Measurements from ENCODE around the gene GATA3.

The GATA3 gene

GRCh38 chr10:8066797-8067196 is 12.3 kb downstream of the GATA3 start:
- no peak overlapping the region for H3K4me3 ChIP-seq (ENCODE audit: low read depth, low read length)
- DNase-seq (ENCODE audit: low read depth): no peak
- TF ChIP-seq CTCF (IDR thresholded peaks at IDR 0.05; ENCODE audit: control insufficient read depth, extremely low read depth, insufficient read depth): no peak

- H3K4me3 ChIP-seq (ENCODE audit: low read depth, low read length): no peak overlapping the region
- DNase-seq (ENCODE audit: low read depth): no peak
- no peak for TF ChIP-seq CTCF (IDR thresholded peaks at IDR 0.05; ENCODE audit: control insufficient read depth, extremely low read depth, insufficient read depth)
These were observed 14.6 kb downstream of the GATA3 start for GRCh38 chr10:8069108-8069507.

- DNase-seq (ENCODE audit: low read depth): no peak
- no peak overlapping the region for H3K4me3 ChIP-seq (ENCODE audit: low read depth, low read length)
- TF ChIP-seq CTCF (IDR thresholded peaks at IDR 0.05; ENCODE audit: control insufficient read depth, extremely low read depth, insufficient read depth): no peak
These were observed 15.1 kb downstream of the GATA3 start for GRCh38 chr10:8069627-8070026.

- no peak for TF ChIP-seq CTCF (IDR thresholded peaks at IDR 0.05; ENCODE audit: control insufficient read depth, extremely low read depth, insufficient read depth)
- H3K4me3 ChIP-seq (ENCODE audit: low read depth, low read length): no peak overlapping the region
- no peak for DNase-seq (ENCODE audit: low read depth)
These were observed 16.0 kb downstream of the GATA3 start for GRCh38 chr10:8070440-8070839.

- no peak for TF ChIP-seq CTCF (IDR thresholded peaks at IDR 0.05; ENCODE audit: control insufficient read depth, extremely low read depth, insufficient read depth)
- no peak for DNase-seq (ENCODE audit: low read depth)
- H3K4me3 ChIP-seq (ENCODE audit: low read depth, low read length): no peak overlapping the region
These were observed 16.5 kb downstream of the GATA3 start for GRCh38 chr10:8071006-8071405.

- DNase-seq (ENCODE audit: low read depth): no peak
- H3K4me3 ChIP-seq (ENCODE audit: low read depth, low read length): no peak overlapping the region
- TF ChIP-seq CTCF (IDR thresholded peaks at IDR 0.05; ENCODE audit: control insufficient read depth, extremely low read depth, insufficient read depth): no peak
These were observed 17.2 kb downstream of the GATA3 start for GRCh38 chr10:8071666-8072065.

- no peak for TF ChIP-seq CTCF (IDR thresholded peaks at IDR 0.05; ENCODE audit: control insufficient read depth, extremely low read depth, insufficient read depth)
- no peak for DNase-seq (ENCODE audit: low read depth)
- H3K4me3 ChIP-seq (ENCODE audit: low read depth, low read length): no peak overlapping the region
These were observed 17.7 kb downstream of the GATA3 start for GRCh38 chr10:8072211-8072610.
